K562 (cell line): ENCODE measurements around the gene NR1I3. TPM values are rescaled to one million over a fixed set of nuclear protein-coding genes. Genes with fewer than 3 reads are reported as not detected.

ENCODE experiments used
- CEBPG ChIP-seq, 3 experiments: fragments of 200-800 bp in 1 of 3; sonication (Bioruptor generic) in 1 of 3; sonication (generic) in 1 of 3; formaldehyde crosslinking in 1 of 3; IDR thresholded peaks in 2 of 3; conservative IDR thresholded peaks in 1 of 3; 2 replicates each; pipeline versions ENCODE4 v1.6.1 to v1.8.0; 2016 to 2022; ENCODE audit warnings: missing compliant biosample characterization in 2 of 3, missing genetic modification characterization in 2 of 3, mild to moderate bottlenecking in 1 of 3, missing genetic modification reagents in 1 of 3
- ETS1 ChIP-seq: conservative IDR thresholded peaks from 2 replicates; pipeline ENCODE4 v1.6.1; 2011; ENCODE audit warnings: low read depth, mild to moderate bottlenecking, low read length; ENCODE audit not compliant: control insufficient read depth
- ETV1 ChIP-seq: fragments of 450-650 bp; conservative IDR thresholded peaks from 2 replicates; pipeline ENCODE4 v1.6.1; 2016; ENCODE audit warnings: missing genetic modification characterization, control low read depth, low read depth, missing compliant biosample characterization
- GTF2E2 ChIP-seq: fragments of 200-800 bp; sonication (Bioruptor generic); IDR thresholded peaks from 2 replicates; pipeline ENCODE4 v1.6.1; 2016; ENCODE audit warnings: missing genetic modification characterization, missing compliant biosample characterization
- KDM4B ChIP-seq, 2 experiments: fragments of 450-650 bp in 1 of 2; sonication (generic) in 1 of 2; IDR thresholded peaks; 2 replicates each; pipeline ENCODE4 v1.6.1; 2016 to 2017; ENCODE audit warnings: borderline replicate concordance in 2 of 2, antibody characterized with exemption in 1 of 2, low read depth in 1 of 2, mild to moderate bottlenecking in 1 of 2
- MBD1 ChIP-seq: fragments of 250-450 bp; sonication (Bioruptor Pico); IDR thresholded peaks from 2 replicates; pipeline ENCODE4 v1.8.0; 2022; ENCODE audit warnings: inconsistent platforms
- MEIS2 ChIP-seq: fragments of 450-650 bp; IDR thresholded peaks from 2 replicates; pipeline ENCODE4 v1.6.1; 2014; ENCODE audit warnings: mild to moderate bottlenecking; ENCODE audit not compliant: partially characterized antibody
- MNT ChIP-seq, 2 experiments: fragments of 450-650 bp; conservative IDR thresholded peaks; 2 replicates each; pipeline ENCODE4 v1.6.1; 2017; ENCODE audit warnings: mild to moderate bottlenecking in 2 of 2, moderate library complexity in 2 of 2
- MTA2 ChIP-seq: fragments of 450-650 bp; IDR thresholded peaks from 2 replicates; pipeline ENCODE4 v1.6.1; 2016; ENCODE audit warnings: low read depth
- POLR2G ChIP-seq: fragments of 200-400 bp; formaldehyde crosslinking; IDR thresholded peaks from 2 replicates; pipeline ENCODE4 v1.6.1; 2017; ENCODE audit warnings: low read depth, mild to moderate bottlenecking, antibody characterized with exemption, low read length, moderate library complexity
- RBBP5 ChIP-seq: fragments of 200-600 bp; sonication (generic); IDR thresholded peaks from 2 replicates; pipeline ENCODE4 v1.6.1; 2012; ENCODE audit warnings: borderline replicate concordance, mild to moderate bottlenecking, low read length, control low read depth, inconsistent platforms; ENCODE audit not compliant: insufficient read depth, poor library complexity, severe bottlenecking
- RCOR1 ChIP-seq, 2 experiments: IDR thresholded peaks; 2 replicates each; pipeline ENCODE4 v1.6.1; 2012; ENCODE audit warnings: low read depth in 2 of 2, low read length in 2 of 2, borderline replicate concordance in 1 of 2, improper control_type of control experiment in 1 of 2
- TFAP4 ChIP-seq: sonication (generic); formaldehyde crosslinking; IDR thresholded peaks from 2 replicates; pipeline ENCODE4 v1.8.0; 2022; ENCODE audit warnings: missing genetic modification reagents, mild to moderate bottlenecking, moderate library complexity, borderline replicate concordance
- ZNF146 ChIP-seq: IDR thresholded peaks from one replicate; pipeline ENCODE4 v1.6.1; 2018; ENCODE audit warnings: missing compliant biosample characterization; ENCODE audit not compliant: unreplicated experiment
- ZNF408 ChIP-seq: fragments of 250-450 bp; sonication (Bioruptor Pico); IDR thresholded peaks from 2 replicates; pipeline ENCODE4 v1.4.0; 2020; ENCODE audit warnings: low read depth, mild to moderate bottlenecking, moderate library complexity
- polyA plus RNA-seq, 8 experiments: library from polyadenylated mRNA; depleted of rRNA in 4 of 8; stranded (reverse) in 5 of 8; unstranded in 3 of 8; fragments of >200 nt; fragmentation: Nextera tagmentation in 2 of 8; fragmentation: Illumina TruSeq in 1 of 8; extraction: Ambion mirVana in 2 of 8; extraction: Trizol in 1 of 8; gene quantifications; 2 replicates each; pipeline versions ENCODE4 v1.2.1 to v1.2.3, GENCODE V29; 2011 to 2014; ENCODE audit warnings: inconsistent platforms in 1 of 8, missing spikeins in 1 of 8
- total RNA-seq, 7 experiments: library from RNA; depleted of rRNA in 6 of 7; stranded (reverse); fragments of >200 nt in 6 of 7; fragmentation: Illumina TruSeq in 2 of 7; extraction: Trizol in 2 of 7; gene quantifications; 2 replicates each; pipeline versions ENCODE4 v1.2.1 to v1.2.3, GENCODE V29; 2011 to 2021; ENCODE audit warnings: low replicate concordance in 1 of 7
- TF ChIP-seq, protein P1 (sequence below): sonication (generic); formaldehyde crosslinking; IDR thresholded peaks from 2 replicates; pipeline ENCODE4 v1.8.1; 2023; ENCODE audit warnings: mild to moderate bottlenecking, missing genetic modification reagents

Gene NR1I3
- total and polyA plus RNA-seq, 9 of the 15 experiments (the other 6 are each of a cell fraction or from before 2014, with no cell fraction given): 0.11 TPM; not detected in 8

GRCh38 chr1:161201836-161202712 is 35.9 kb downstream of the NR1I3 start, which contains the start of gene NDUFS2 (continued):
- TF ChIP-seq, protein P1, sequence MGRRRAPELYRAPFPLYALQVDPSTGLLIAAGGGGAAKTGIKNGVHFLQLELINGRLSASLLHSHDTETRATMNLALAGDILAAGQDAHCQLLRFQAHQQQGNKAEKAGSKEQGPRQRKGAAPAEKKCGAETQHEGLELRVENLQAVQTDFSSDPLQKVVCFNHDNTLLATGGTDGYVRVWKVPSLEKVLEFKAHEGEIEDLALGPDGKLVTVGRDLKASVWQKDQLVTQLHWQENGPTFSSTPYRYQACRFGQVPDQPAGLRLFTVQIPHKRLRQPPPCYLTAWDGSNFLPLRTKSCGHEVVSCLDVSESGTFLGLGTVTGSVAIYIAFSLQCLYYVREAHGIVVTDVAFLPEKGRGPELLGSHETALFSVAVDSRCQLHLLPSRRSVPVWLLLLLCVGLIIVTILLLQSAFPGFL: peak; percentile 66
- TF ChIP-seq RCOR1 (IDR thresholded peaks at IDR 0.05; ENCODE audit: borderline replicate concordance in 1 of 2, low read depth in 2 of 2, low read length in 2 of 2) (peak in 1 of 2 experiments; percentile 37; a peak in 3 of 4 replicates), CEBPG (CRISPR knock-in tag; IDR thresholded peaks at IDR 0.05) (no peak), CEBPG (tag; conservative IDR thresholded peaks at IDR 0.05 in 1 of 2, IDR thresholded peaks at IDR 0.05 in 1 of 2) (no peak), RBBP5 (peak; percentile 82), ZNF408 (no peak), POLR2G (peak; percentile 94), MNT (conservative IDR thresholded peaks at IDR 0.05) (peak; percentile 49 to 75), MEIS2 (no peak), ETV1 (peak; percentile 89), ZNF146 (CRISPR knock-in tag) (no peak), KDM4B (IDR thresholded peaks at IDR 0.05; ENCODE audit: borderline replicate concordance in 2 of 2, low read depth in 1 of 2) (peak in 1 of 2 experiments; percentile 76; a peak in 1 of 4 replicates), ETS1 (peak; percentile 95), TFAP4 (peak; percentile 90; the same call in 1 of the 2 replicates), MBD1 (CRISPR knock-in tag) (no peak), MTA2 (no peak), GTF2E2 (tag) (peak; percentile 99)
